Uterus (tissue), 4 donors: ENCODE data around the gene DNAH12. TPM values are rescaled to one million over a fixed set of nuclear protein-coding genes. Genes with fewer than 3 reads are reported as not detected.
"Not testable (repeated sequence)": the region's sequence is repeated elsewhere in the genome, so short reads cannot be mapped to it uniquely, and the experiment has no call there.

Source experiments
- DNase-seq, 2 donors: peaks; one replicate each; pipeline ENCODE4 v3.0.0-alpha.2; 2019 to 2020
- H3K27ac ChIP-seq, 2 donors: fragments of 200-600 bp; sonication (generic); 1 replicate in 1 of 2; 2 replicates in 1 of 2; pipeline ENCODE4 v1.5.1; 2016 to 2018
- H3K27me3 ChIP-seq, 2 donors: fragments of 200-600 bp; sonication (generic); one replicate each; pipeline ENCODE4 v1.5.1; 2018 to 2019; ENCODE audit warnings: control low read depth in 1 of 2
- H3K36me3 ChIP-seq, 2 donors: fragments of 200-600 bp; sonication (generic); one replicate each; pipeline ENCODE4 v1.5.1; 2019; ENCODE audit warnings: control low read depth in 1 of 2
- H3K4me1 ChIP-seq, 2 donors: fragments of 200-600 bp; sonication (generic); one replicate each; pipeline ENCODE4 v1.5.1; 2018 to 2019; ENCODE audit warnings: control low read depth in 1 of 2
- H3K4me3 ChIP-seq, 2 donors: fragments of 200-600 bp; sonication (generic); 1 replicate in 1 of 2; 2 replicates in 1 of 2; pipeline ENCODE4 v1.5.1; 2018 to 2019; ENCODE audit warnings: mild to moderate bottlenecking in 1 of 2
- H3K9me3 ChIP-seq, 2 donors: fragments of 200-600 bp; sonication (generic); one replicate each; pipeline ENCODE4 v1.5.1; 2019; ENCODE audit warnings: control low read depth in 1 of 2
- POLR2A ChIP-seq, 2 donors: fragments of 450-650 bp; IDR thresholded peaks; one replicate each; pipeline ENCODE4 v1.6.1; 2016; ENCODE audit warnings: antibody characterized with exemption in 2 of 2, mild to moderate bottlenecking in 1 of 2, moderate library complexity in 1 of 2
- intact Hi-C: fragments of 100-400 bp; cut with DNase I; formaldehyde crosslinking; loops from one replicate; pipeline ENCODE4 v1.15.1; 2023; ENCODE audit warnings: low total_unique reads
- total RNA-seq, 4 donors: library from RNA; depleted of rRNA in 3 of 4; stranded (reverse); fragments of >200 nt in 3 of 4; gene quantifications; one replicate each; pipeline versions ENCODE4 v1.1.0 to v1.2.4, GENCODE V29; 2014 to 2023
- TF ChIP-seq, protein P1 (sequence below), 4 experiments: fragments of 200-600 bp in 2 of 4; fragments of 450-650 bp in 2 of 4; sonication (generic) in 2 of 4; IDR thresholded peaks; one replicate each; pipeline ENCODE4 v1.5.1; 2016 to 2019; ENCODE audit warnings: antibody characterized with exemption in 4 of 4, mild to moderate bottlenecking in 2 of 4, moderate library complexity in 1 of 4
- donor health status: DM: yes; HTN: yes; CAD: no.

The DNAH12 gene
- total RNA-seq, 4 donors from 2014 or later, result 0.30 to 4.4 (median 0.77) TPM; not detected in 1

DNA sequence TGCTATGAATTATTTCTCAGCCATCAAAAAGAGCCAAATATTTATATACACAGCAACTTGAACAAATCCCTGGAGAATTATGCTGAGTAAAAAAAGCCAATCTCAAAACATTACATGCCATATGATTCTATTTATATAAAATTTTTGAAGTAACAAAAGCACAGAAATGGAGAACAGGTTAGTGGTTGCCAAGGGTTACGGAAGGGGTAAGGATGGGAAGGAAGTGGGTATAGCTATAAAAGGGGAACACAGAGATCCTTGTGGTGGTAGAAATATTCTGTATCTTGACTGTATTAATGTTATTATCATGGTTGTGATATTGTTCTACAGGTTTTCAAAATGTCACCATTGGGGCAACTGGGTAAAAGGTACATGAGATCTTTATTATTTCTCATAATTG lies 189.4 kb downstream of the DNAH12 start:
- no peak for DNase-seq
- Histone ChIP-seq H3K27ac (no peak overlapping the region), H3K9me3 (no peaks in the 10 kb centered on the region), H3K27me3 (no peaks in the 10 kb centered on the region), H3K36me3 (no peaks in the 10 kb centered on the region), H3K4me3 (no peak overlapping the region), H3K4me1 (no peaks in the 10 kb centered on the region)
- TF ChIP-seq, protein P1, sequence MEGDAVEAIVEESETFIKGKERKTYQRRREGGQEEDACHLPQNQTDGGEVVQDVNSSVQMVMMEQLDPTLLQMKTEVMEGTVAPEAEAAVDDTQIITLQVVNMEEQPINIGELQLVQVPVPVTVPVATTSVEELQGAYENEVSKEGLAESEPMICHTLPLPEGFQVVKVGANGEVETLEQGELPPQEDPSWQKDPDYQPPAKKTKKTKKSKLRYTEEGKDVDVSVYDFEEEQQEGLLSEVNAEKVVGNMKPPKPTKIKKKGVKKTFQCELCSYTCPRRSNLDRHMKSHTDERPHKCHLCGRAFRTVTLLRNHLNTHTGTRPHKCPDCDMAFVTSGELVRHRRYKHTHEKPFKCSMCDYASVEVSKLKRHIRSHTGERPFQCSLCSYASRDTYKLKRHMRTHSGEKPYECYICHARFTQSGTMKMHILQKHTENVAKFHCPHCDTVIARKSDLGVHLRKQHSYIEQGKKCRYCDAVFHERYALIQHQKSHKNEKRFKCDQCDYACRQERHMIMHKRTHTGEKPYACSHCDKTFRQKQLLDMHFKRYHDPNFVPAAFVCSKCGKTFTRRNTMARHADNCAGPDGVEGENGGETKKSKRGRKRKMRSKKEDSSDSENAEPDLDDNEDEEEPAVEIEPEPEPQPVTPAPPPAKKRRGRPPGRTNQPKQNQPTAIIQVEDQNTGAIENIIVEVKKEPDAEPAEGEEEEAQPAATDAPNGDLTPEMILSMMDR (IDR thresholded peaks at IDR 0.05), result no peak
- TF ChIP-seq POLR2A (IDR thresholded peaks at IDR 0.05), result no peak
- intact Hi-C loops, result no loop called here

DNA sequence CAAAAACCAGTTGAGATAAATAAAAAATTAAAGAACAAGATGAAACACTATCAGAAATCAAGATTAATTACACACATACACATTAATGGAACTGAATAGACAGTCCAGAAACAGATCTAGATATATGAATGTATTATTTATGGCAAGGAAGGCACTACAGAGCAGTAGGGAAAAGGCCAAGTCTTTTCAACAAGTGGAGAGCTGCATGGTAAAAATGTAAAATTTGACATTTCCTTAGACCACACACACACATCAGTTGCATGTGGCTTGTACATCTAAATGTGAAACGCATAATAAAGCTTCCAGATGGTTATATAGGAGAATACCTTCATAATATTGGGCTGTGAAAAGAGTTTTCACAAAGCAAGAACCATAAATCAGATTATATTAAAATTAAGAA lies 193.9 kb downstream of the DNAH12 start:
- no peak for DNase-seq
- H3K27me3 ChIP-seq, result no peaks in the 10 kb centered on the region
- H3K36me3 ChIP-seq, result no peaks in the 10 kb centered on the region
- H3K4me3 ChIP-seq, result no peak overlapping the region
- H3K4me1 ChIP-seq, result no peaks in the 10 kb centered on the region
- intact Hi-C loops, result no loop called here
- H3K27ac ChIP-seq, result no peak overlapping the region
- H3K9me3 ChIP-seq, result no peaks in the 10 kb centered on the region
- TF ChIP-seq POLR2A (IDR thresholded peaks at IDR 0.05), result no peak
- TF ChIP-seq, protein P1 (IDR thresholded peaks at IDR 0.05), result no peak

DNA sequence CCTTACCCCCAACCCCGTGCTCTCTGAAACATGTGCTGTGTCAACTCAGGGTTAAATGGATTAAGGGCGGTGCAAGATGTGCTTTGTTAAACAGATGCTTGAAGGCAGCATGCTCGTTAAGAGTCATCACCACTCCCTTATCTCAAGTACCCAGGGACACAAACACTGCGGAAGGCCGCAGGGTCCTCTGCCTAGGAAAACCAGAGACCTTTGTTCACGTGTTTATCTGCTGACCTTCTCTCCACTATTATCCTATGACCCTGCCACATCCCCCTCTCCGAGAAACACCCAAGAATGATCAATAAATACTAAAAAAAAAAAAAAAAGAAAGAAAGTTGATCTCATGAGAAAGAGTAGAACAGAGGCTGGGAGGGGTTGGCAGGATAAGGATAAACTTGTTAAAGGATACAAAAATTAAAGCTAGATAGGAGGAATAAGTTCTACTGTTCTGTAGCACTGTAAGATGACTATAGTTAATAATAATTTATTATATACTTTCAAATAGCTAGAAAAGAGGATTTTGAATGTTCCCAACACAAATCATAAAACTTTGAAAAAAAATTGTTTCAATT lies 205.0 kb downstream of the DNAH12 start:
- DNase-seq, H3K4me1 ChIP-seq, H3K36me3 ChIP-seq, H3K27ac ChIP-seq, H3K4me3 ChIP-seq, H3K27me3 ChIP-seq, H3K9me3 ChIP-seq, intact Hi-C loops: not testable (repeated sequence)

DNA sequence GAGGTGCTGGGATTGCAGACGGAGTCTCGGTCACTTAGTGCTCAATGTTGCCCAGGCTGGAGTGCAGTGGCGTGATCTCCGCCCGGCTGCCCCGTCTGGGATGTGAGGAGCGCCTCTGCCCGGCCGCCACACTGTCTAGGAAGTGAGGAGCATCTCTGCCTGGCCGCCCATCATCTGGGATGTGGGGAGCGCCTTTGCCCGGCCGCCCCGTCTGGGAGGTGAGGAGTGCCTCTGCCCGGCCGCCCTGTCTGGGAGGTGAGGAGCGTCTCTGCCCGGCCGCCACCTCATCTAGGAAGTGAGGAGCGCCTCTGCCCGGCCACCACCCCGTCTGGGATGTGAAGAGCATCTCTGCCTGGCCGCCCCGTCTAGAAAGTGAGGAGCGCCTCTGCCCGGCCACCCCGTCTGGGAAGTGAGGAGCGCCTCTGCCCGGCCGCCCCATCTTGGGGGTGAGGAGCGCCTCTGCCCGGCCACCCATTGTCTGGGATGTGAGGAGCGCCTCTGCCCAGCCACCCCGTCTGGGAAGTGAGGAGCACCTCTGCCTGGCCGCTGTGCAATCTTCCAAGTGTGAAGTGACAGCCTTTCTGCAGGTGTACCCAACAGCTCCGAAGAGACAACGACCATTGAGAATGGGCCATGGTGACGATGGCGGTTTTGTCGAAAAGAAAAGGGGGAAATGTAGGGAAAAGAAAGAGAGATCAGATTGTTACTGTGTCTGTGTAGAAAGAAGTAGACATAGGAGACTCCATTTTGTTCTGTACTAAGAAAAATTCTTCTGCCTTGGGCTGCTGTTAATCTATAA lies 205.7 kb downstream of the DNAH12 start:
- H3K27me3 ChIP-seq, H3K4me3 ChIP-seq, intact Hi-C loops, H3K4me1 ChIP-seq, DNase-seq, H3K27ac ChIP-seq, H3K36me3 ChIP-seq, H3K9me3 ChIP-seq: not testable (repeated sequence)

DNA sequence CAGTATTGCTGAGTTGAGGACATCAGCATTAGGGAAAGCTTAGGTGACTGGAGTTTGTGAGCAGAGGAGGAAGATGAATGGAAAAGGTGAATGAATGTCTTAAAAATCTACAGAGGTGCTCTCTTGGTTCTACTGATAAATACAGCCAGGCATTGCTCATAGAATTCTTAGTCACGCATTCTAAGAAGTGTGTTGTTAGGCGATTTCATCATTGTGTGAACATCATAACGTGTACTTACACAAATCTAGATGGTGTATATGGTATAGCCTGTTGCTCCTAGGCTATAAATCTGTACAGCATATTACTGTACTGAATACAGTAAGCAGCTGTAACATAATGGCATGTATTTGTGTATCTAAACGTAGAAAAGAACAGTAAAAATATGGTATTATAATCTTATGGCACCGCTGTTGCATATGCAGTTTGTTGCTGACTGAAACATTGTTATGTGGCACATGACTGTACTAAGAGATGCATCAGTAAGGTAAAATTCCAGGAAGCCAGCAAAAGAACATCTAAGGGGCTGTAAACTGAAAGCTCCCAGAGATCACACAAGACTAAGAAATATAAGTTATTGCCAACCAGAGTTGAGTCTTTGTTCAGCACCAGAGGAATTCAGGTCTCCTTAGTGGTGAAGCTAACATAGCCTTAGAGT lies 208.7 kb downstream of the DNAH12 start:
- H3K4me1 ChIP-seq, result no peaks in the 10 kb centered on the region
- no peak overlapping the region for H3K4me3 ChIP-seq
- no peak for TF ChIP-seq POLR2A (IDR thresholded peaks at IDR 0.05)
- TF ChIP-seq, protein P1 (IDR thresholded peaks at IDR 0.05), result no peak
- H3K27ac ChIP-seq, result no peak overlapping the region
- H3K36me3 ChIP-seq, result no peaks in the 10 kb centered on the region
- no peaks in the 10 kb centered on the region for H3K9me3 ChIP-seq
- DNase-seq, result no peak
- no peaks in the 10 kb centered on the region for H3K27me3 ChIP-seq
- intact Hi-C loops, result no loop called here

DNA sequence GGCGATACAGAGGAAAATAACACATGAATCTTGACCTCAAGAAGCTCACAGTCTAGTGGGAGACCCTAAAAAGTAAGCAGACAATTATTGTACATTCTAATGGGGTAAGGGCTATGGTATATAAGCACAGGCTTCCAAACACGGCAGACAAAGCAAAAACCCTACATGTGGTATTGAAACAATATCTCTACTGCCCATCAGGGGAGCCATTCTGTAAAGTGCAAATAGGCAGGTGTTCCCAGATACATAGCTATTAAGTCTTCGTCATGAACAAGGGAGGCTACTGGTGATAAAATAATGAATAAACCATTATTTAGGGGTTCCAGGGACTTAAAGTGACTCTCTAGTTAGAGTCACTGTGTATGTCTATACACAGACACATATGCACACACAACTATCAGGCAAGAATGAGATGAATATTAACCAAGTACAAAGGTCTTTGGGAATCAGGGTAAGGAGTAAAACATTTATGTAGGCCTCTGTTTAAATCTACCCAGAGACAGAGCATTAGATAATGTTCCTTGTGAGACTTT lies 213.0 kb downstream of the DNAH12 start:
- TF ChIP-seq, protein P1 (IDR thresholded peaks at IDR 0.05), result no peak
- TF ChIP-seq POLR2A (IDR thresholded peaks at IDR 0.05), result no peak
- intact Hi-C loops, result no loop called here
- H3K36me3 ChIP-seq, result no peaks in the 10 kb centered on the region
- no peaks in the 10 kb centered on the region for H3K4me1 ChIP-seq
- H3K27me3 ChIP-seq, result no peaks in the 10 kb centered on the region
- DNase-seq, result no peak
- H3K9me3 ChIP-seq, result no peaks in the 10 kb centered on the region
- H3K27ac ChIP-seq, result no peak overlapping the region
- no peak overlapping the region for H3K4me3 ChIP-seq

DNA sequence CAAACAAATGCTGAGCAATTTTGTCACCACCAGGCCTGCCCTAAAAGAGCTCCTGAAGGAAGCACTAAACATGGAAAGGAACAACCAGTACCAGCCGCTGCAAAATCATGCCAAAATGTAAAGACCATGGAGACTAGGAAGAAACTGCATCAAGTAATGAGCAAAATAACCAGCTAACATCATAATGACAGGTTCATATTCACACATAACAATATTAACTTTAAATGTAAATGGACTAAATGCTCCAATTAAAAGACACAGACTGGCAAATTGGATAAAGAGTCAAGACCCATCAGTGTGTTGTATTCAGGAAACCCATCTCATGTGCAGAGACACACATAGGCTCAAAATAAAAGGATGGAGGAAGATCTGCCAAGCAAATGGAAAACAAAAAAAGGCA lies 217.6 kb downstream of the DNAH12 start:
- H3K9me3 ChIP-seq, H3K4me3 ChIP-seq, intact Hi-C loops, H3K27me3 ChIP-seq, H3K4me1 ChIP-seq, H3K36me3 ChIP-seq, H3K27ac ChIP-seq, DNase-seq: not testable (repeated sequence)
